ENCODE results near the gene RNF217. TPM values are rescaled to one million over a fixed set of nuclear protein-coding genes. Genes with fewer than 3 reads are reported as not detected.

RNF217 gene
- polyA plus RNA-seq, 4 donors: 12.1 to 19.8 (median 16.7) TPM

- no peak for DNase-seq (ENCODE audit: low read depth in 4 of 4, low spot score in 2 of 4)
Observed at GRCh38 chr6:125088963-125089362, 126.7 kb downstream of the RNF217 start.

DNA sequence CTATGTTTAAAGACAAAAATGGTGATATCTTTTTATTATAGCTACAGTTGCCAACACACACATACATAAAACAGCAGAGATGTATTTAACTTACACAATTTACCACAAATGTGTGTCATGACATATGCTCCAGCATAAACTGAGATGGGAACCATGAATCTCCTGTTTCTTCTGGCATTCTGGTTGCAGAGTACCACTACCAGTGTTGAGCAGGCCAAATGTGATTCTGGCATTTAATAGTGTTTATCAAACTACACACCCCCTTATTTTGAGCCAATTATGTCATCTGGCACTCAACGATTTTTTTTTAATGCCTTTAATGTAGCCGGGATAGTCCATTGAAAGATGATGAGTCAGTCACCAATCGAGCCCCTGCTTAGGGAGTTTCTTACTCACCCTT, 132.3 kb downstream of the RNF217 start:
- DNase-seq (ENCODE audit: low read depth in 4 of 4, low spot score in 2 of 4): no peak

DNA sequence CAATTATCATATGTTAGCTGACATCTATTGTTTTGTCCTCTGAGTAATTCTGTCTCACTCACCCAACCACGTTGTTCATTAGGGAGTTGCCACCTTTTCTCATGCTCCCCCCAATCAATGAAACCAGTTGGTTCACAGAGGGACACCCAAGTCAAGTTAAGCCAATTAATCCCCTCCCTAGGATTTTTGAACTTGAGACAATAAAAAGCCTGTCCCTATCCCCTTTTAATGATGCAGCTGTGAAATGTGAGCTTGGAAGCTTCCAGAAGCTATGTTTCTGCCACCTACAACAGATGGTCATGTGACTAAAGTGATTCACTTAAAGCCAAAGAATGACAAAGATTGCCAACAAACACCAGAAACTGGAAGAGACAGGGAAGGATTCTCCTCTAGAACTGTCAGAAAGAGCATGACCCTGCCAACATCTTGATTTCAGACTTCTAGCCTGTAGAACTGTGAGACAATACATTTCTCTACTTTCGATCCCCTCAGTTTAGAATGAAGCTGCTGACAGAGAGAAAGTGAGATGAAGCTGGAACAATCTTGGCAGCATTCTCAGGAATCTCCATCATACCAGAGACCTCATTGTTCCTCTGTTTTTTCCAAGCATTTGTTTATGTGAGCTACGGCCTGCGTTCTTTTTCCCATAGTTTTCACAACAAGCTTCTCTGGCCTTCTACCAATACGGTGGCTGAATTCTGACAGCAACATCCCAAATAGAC, 133.5 kb downstream of the RNF217 start:
- no peak for DNase-seq (ENCODE audit: low read depth in 4 of 4, low spot score in 2 of 4)

DNA sequence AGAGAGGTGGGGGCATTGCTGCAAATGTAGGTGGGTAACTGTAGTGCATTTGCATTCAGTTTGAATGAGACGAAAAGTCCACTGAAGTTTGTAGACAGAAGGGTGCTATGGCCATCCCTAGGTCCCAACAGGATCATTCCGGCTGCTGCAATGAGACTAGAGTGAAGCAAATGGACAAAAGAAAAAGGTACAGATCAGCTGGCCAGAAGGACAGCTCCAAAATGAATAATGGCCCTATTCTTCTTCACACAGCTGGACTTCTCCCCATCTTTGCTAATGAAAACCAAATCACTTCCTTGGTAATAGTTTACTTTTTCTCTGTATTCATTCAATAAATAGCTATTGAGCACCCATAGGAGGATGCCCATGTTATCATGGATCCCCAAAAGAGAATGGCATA, 134.9 kb downstream of the RNF217 start:
- DNase-seq (ENCODE audit: low read depth in 4 of 4, low spot score in 2 of 4): no peak

DNA sequence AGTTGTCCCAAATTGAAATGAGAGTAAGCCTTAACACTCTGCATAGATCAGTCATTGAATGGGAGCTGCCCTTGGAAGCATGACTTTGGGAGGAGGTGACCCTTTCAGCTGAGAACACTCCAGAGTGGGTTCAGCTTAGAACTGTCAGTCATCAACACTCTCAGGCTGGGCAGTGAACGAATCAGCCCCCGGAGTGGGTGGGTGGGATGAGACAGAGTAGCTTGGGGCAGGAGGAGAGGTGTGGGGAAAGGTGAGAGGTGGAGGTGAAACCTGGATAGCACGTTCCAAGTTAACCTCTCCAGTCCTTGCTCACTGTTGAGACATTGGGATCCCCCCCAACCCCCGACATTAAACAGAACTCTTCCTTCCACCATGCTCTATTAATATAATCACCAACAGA, 136.0 kb downstream of the RNF217 start:
- DNase-seq (ENCODE audit: low read depth in 4 of 4, low spot score in 2 of 4): no peak

DNA sequence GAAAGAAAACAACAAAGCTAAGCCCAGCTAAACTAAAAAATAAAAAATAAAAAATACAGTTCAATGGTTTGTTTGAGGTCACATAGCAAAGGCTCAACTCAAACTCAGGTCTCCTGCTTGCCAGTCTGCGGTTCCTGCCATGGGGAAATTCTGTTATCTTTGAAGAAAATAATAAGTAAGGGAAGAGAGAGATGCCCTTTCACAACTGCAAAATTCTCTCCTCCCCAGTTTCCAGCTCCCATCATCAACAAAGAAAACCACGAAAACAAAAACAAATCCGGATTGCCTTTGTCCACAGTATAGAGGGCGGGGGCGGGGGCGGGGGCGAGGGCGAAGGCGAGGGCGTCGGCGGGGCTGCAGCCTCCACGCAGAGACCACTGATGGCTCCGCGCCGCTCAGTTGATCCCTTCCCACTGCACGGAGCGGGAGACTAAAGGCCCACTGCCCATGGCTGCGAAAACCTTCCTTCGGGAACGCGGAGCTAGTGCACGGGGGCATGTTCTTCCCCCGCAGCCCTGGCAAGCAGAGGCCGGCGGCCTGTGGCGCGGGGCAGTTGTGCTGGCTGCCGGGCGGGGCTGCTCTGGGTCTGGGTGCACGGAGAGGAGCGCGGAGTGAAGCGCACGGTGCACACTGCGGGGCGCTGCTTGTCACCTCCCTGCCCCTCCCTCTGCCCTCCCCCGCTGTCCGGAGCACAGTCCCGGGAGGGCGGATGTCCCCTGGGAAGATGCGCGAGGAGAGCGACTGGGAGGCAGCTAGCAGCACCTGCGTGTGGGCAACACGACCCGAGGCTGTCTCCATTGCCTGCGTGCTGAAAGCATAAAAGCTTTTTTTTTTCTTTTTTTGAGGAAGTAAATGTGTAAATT, 137.2 kb downstream of the RNF217 start:
- DNase-seq (ENCODE audit: low read depth in 4 of 4, low spot score in 2 of 4): peak in 3 of 4 donors; percentile 30 to 38 (median 32)

GRCh38 chr6:125100074-125100652, 137.9 kb downstream of the RNF217 start:
- no peak for DNase-seq (ENCODE audit: low read depth in 4 of 4, low spot score in 2 of 4)

DNA sequence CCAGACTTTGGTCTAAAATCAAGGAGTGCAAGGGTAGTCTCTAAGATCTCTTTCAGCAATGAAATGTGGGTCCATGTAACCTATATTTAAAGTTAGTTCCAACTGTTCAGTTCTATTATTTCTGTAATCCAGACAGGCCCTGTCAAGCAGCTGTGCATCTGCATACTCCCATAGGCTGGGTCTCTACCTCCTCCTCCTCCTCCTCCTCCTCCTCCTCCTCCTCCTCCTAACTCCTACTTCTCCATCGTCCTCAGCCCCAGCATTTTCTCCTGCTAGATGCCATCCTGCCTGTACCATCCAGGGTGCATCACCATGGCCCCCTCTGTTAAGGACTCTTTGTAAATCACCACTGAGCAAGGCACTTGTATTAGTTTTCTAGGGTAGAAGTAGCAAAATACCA, 138.9 kb downstream of the RNF217 start:
- DNase-seq (ENCODE audit: low read depth in 4 of 4, low spot score in 2 of 4): no peak

DNA sequence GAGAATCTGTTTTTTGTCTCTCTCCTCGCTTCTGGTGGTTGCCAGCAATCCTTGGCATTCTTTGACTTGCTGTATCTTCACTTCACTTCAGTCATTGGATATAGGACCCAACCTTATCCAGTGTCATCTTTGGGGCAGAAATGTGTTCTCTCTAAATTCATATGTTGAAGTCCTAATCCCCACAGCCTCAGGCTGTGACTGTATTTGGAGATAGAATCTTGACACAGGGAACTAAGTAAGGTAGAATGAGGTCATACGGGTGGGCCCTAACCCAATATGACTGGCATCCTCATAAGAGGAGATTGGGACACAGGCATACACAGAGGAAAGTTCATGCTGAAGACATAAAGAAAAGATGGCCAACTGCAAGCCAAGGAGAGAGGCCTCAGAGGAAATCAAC, 139.4 kb downstream of the RNF217 start:
- no peak for DNase-seq (ENCODE audit: low read depth in 4 of 4, low spot score in 2 of 4)

- DNase-seq (ENCODE audit: low read depth in 4 of 4, low spot score in 2 of 4): no peak
Observed at GRCh38 chr6:125102411-125102810, 140.2 kb downstream of the RNF217 start.

- DNase-seq (ENCODE audit: low read depth in 4 of 4, low spot score in 2 of 4): no peak
Observed at GRCh38 chr6:125102891-125103290, 140.7 kb downstream of the RNF217 start.

DNA sequence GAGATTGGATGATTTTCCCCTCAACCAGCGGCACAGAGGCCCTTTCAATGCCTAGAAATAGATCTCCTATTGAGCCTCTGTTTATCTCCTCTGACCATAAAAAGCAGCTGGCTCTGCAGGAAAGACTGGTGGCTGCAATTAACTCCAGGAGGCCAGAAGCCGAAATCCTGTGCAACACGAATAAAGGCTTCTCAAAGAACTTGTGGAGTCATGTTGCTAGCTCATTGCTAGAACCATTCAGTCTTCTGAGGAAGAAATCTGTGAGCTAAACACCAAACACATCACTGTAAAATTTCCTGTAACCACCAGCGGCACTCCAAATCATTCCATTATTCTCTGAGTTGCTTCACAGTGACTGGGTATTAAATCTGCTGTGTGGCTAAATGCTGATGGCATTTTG, 142.2 kb downstream of the RNF217 start:
- no peak for DNase-seq (ENCODE audit: low read depth in 4 of 4, low spot score in 2 of 4)

GRCh38 chr6:125107048-125107447, 144.8 kb downstream of the RNF217 start:
- no peak for DNase-seq (ENCODE audit: low read depth in 4 of 4, low spot score in 2 of 4)

DNA sequence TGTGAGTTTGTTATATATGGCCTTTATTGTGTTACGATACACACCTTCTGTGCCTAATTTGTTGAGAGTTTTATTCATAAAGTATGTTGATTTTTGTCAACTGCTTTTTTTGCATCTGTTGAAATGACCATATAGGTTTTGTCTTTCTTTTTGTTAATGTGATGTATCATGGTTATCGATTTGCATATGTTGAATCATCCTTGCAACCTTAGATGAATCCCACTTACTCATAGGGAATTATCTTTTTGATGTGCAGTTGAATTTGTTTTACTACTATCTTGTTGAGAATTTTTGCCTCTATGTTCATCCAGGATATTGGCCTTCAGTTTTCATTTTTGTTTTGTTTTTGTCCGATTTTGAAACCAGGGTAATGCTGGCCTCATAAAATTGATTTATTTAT, 145.7 kb downstream of the RNF217 start:
- DNase-seq (ENCODE audit: low read depth in 4 of 4, low spot score in 2 of 4): no peak

- DNase-seq (ENCODE audit: low read depth in 4 of 4, low spot score in 2 of 4): no peak
Observed at GRCh38 chr6:125110056-125110455, 147.8 kb downstream of the RNF217 start.

GRCh38 chr6:125111219-125111983, 149.2 kb downstream of the RNF217 start:
- no peak for DNase-seq (ENCODE audit: low read depth in 4 of 4, low spot score in 2 of 4)

DNA sequence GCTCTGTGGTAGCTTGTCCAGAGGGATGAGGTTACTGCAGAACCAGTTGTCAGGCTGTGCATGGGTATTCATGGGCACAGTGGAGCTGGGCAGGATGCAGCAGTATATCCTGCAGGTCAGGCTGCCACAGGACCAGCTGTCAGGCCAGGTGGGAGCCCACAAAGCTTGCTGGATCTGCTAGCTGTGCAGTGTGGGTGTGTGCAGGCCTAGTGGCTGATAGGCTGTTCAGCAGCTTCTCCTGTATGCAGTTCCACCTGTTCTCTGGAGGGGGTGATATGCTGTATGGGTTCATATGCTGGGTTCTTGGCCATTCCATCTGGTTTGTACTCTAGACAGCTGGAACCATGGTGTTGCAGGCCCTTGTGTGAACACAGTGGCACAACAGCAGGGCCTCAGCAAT, 150.7 kb downstream of the RNF217 start:
- DNase-seq (ENCODE audit: low read depth in 4 of 4, low spot score in 2 of 4): no peak

DNA sequence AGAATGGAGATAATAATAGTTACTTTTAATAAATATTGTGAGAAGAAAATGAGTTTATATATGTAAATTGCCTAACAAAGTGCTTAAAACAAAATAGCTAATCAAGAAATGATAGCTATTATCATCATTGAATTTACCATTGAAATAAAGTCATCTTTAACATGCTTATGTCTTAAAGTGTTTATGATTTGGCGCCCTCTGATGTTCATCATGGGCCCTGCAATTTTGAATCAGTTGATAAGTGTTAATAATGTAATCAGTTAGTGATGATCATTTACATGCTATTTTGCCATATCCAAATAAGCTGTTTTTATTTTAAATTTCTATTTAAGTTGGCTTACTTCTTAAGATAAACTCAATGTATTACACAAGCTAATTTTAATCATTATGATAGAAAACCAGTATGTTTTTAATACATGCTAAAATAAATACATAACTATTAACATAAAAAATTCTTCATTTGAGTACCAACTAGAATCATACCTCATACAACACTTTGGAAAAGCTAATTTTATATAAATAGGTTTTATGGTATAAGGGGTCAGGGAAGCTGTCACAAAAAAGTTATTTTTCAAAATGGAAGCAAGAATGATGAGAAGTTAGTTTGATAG, 152.1 kb downstream of the RNF217 start:
- peak in 1 of 4 donors; percentile 31 for DNase-seq (ENCODE audit: low read depth in 4 of 4, low spot score in 2 of 4)

DNA sequence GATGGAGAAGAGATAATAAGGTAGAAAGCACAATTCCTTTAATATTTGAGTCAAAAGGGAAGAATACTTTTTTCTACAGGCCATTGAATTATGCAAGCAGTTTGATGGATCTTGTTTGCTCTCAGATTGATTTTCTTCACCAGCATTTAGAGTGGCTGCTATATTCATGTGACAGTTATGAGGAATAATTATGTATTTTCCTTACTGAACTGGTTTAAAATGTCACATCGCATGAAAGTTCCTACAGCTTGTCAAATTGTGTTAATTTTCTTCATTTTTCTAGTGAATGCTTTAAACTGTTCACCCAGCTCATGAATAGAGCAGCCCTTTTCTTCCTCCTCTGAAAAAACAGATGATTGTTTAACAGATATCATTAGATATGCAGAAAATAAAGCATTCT, 153.9 kb downstream of the RNF217 start:
- DNase-seq (ENCODE audit: low read depth in 4 of 4, low spot score in 2 of 4): no peak

GRCh38 chr6:125116710-125117109, 154.5 kb downstream of the RNF217 start:
- DNase-seq (ENCODE audit: low read depth in 4 of 4, low spot score in 2 of 4): no peak

All from left renal cortex interstitium (tissue), 4 donors.